SK-N-SH (cell line): ENCODE measurements around the gene C12orf50. TPM values are rescaled to one million over a fixed set of nuclear protein-coding genes. Genes with fewer than 3 reads are reported as not detected.

ENCODE experiments used
- CTCF ChIA-PET: fragments of 300-600, 350-600 bp; formaldehyde crosslinking; extraction: SDS; loops from one replicate; lab custom pipeline; 2021; lab: Yijun Ruan, JAX
- POLR2A ChIA-PET: fragments of 350-600 bp; sonication (Branson Sonifier 250); formaldehyde crosslinking; extraction: SDS; loops from one replicate; lab custom pipeline; 2020; ENCODE audit warnings: antibody characterized with exemption, inconsistent platforms; lab: Yijun Ruan, JAX
- DNase-seq: peaks from one replicate; pipeline ENCODE4 v3.0.0; 2012
- H2AFZ ChIP-seq: fragments of 200-600 bp; sonication (generic); 2 replicates; pipeline ENCODE4 v1.8.1; 2016; ENCODE audit warnings: antibody characterized with exemption, mild to moderate bottlenecking, low read depth
- H3F3A ChIP-seq: fragments of 200-600 bp; sonication (generic); replicated peaks from 2 replicates; pipeline ENCODE3; 2016; ENCODE audit warnings: antibody characterized with exemption, mild to moderate bottlenecking; ENCODE audit not compliant: insufficient read depth
- H3K27ac ChIP-seq, 2 experiments: fragments of 200-500 bp in 1 of 2; fragments of 200-600 bp in 1 of 2; sonication (Bioruptor generic) in 1 of 2; sonication (generic), shearing (Covaris generic) in 1 of 2; 2 replicates each; pipeline versions ENCODE4 v1.5.1 to v1.6.1; 2014 to 2016; ENCODE audit warnings: low read depth in 2 of 2, inconsistent platforms in 1 of 2, low read length in 1 of 2, mild to moderate bottlenecking in 1 of 2, mixed read lengths in 1 of 2
- H3K27me3 ChIP-seq: fragments of 200-600 bp; sonication (generic), shearing (Covaris generic); 2 replicates; pipeline ENCODE4 v1.6.1; 2016; ENCODE audit warnings: mixed run types; ENCODE audit not compliant: insufficient read depth
- H3K36me3 ChIP-seq, 2 experiments: fragments of 200-500 bp in 1 of 2; fragments of 200-600 bp in 1 of 2; sonication (Bioruptor generic) in 1 of 2; sonication (generic) in 1 of 2; replicated peaks in 1 of 2; 2 replicates each; pipeline versions ENCODE3 to v1.5.1; 2014 to 2016; ENCODE audit warnings: low read length in 1 of 2, mild to moderate bottlenecking in 1 of 2; ENCODE audit not compliant: insufficient read depth in 2 of 2, control insufficient read depth in 1 of 2
- H3K4me1 ChIP-seq, 2 experiments: fragments of 200-500 bp in 1 of 2; fragments of 200-600 bp in 1 of 2; sonication (Bioruptor generic) in 1 of 2; sonication (generic), shearing (Covaris generic) in 1 of 2; 2 replicates each; pipeline versions ENCODE4 v1.5.1 to v1.6.1; 2014 to 2016; ENCODE audit warnings: low read depth in 1 of 2, low read length in 1 of 2, mixed run types in 1 of 2; ENCODE audit not compliant: insufficient read depth in 2 of 2, control insufficient read depth in 1 of 2
- H3K4me2 ChIP-seq: fragments of 200-600 bp; sonication (generic), shearing (Covaris generic); 2 replicates; pipeline ENCODE4 v1.6.1; 2017; ENCODE audit warnings: mixed run types
- H3K4me3 ChIP-seq, 2 experiments: fragments of 200-500 bp in 1 of 2; fragments of 200-600 bp in 1 of 2; sonication (Bioruptor generic) in 1 of 2; sonication (generic), shearing (Covaris generic) in 1 of 2; 2 replicates each; pipeline versions ENCODE4 v1.5.1 to v1.8.1; 2014 to 2016; ENCODE audit warnings: low read depth in 2 of 2, inconsistent platforms in 1 of 2, low read length in 1 of 2, mild to moderate bottlenecking in 1 of 2, mixed read lengths in 1 of 2, moderate library complexity in 1 of 2
- H3K79me2 ChIP-seq: fragments of 200-600 bp; sonication (generic); 2 replicates; pipeline ENCODE4 v1.8.1; 2017; ENCODE audit warnings: mild to moderate bottlenecking; ENCODE audit not compliant: insufficient read depth
- H3K9ac ChIP-seq: fragments of 200-600 bp; sonication (generic); 2 replicates; pipeline ENCODE4 v1.6.1; 2017; ENCODE audit warnings: mixed run types
- H3K9me2 ChIP-seq: fragments of 200-600 bp; sonication (generic); 2 replicates; pipeline ENCODE4 v1.6.1; 2017; ENCODE audit warnings: mixed run types
- H3K9me3 ChIP-seq: fragments of 200-600 bp; sonication (generic); 2 replicates; pipeline ENCODE4 v1.6.1; 2017; ENCODE audit warnings: mixed run types, mild to moderate bottlenecking, moderate library complexity
- H4K20me1 ChIP-seq: fragments of 200-600 bp; sonication (generic); 2 replicates; pipeline ENCODE4 v1.6.1; 2017; ENCODE audit warnings: mild to moderate bottlenecking, mixed run types; ENCODE audit not compliant: insufficient read depth
- ELF1 ChIP-seq: IDR thresholded peaks from 2 replicates; pipeline ENCODE4 v1.4.0; 2012
- EZH2phosphoT487 ChIP-seq: fragments of 200-600 bp; sonication (generic); IDR thresholded peaks from 2 replicates; pipeline ENCODE4 v1.6.1; 2017; ENCODE audit warnings: low read depth, mixed run types, mild to moderate bottlenecking, antibody characterized with exemption, moderate library complexity, borderline replicate concordance
- FOSL2 ChIP-seq: IDR thresholded peaks from 2 replicates; pipeline ENCODE4 v1.4.0; 2012; ENCODE audit warnings: low read depth, mild to moderate bottlenecking, moderate library complexity, borderline replicate concordance
- FOXM1 ChIP-seq: IDR thresholded peaks from 2 replicates; pipeline ENCODE4 v1.4.0; 2012; ENCODE audit warnings: low read depth, mild to moderate bottlenecking
- GABPA ChIP-seq: IDR thresholded peaks from 2 replicates; pipeline ENCODE4 v1.4.0; 2012; ENCODE audit warnings: low read depth, mild to moderate bottlenecking
- GATA2 ChIP-seq: sonication (generic); formaldehyde crosslinking; IDR thresholded peaks from 2 replicates; pipeline ENCODE4 v1.5.0; 2020; ENCODE audit warnings: mild to moderate bottlenecking, missing genetic modification reagents
- JUND ChIP-seq: IDR thresholded peaks from 2 replicates; pipeline ENCODE4 v1.4.0; 2012
- MAX ChIP-seq: IDR thresholded peaks from 2 replicates; pipeline ENCODE4 v1.4.0; 2012; ENCODE audit warnings: low read depth
- MXI1 ChIP-seq: IDR thresholded peaks from 2 replicates; pipeline ENCODE4 v1.6.1; 2012; ENCODE audit warnings: mild to moderate bottlenecking, low read depth, low read length, improper control_type of control experiment
- NRF1 ChIP-seq: IDR thresholded peaks from 2 replicates; pipeline ENCODE4 v1.6.1; 2012; ENCODE audit warnings: low read depth, mild to moderate bottlenecking, low read length
- POLR2AphosphoS5 ChIP-seq: IDR thresholded peaks from 2 replicates; pipeline ENCODE4 v1.6.1; 2012; ENCODE audit warnings: low read depth, low read length
- RAD21 ChIP-seq: IDR thresholded peaks from 2 replicates; pipeline ENCODE4 v1.6.1; 2012; ENCODE audit warnings: mild to moderate bottlenecking, low read length
- RCOR1 ChIP-seq: fragments of 150-350 bp; IDR thresholded peaks from 2 replicates; pipeline ENCODE4 v1.6.1; 2017; ENCODE audit warnings: antibody characterized with exemption, low read length
- TAF1 ChIP-seq: IDR thresholded peaks from 2 replicates; pipeline ENCODE4 v1.6.1; 2012; ENCODE audit warnings: low read depth, mild to moderate bottlenecking, low read length, moderate library complexity, borderline replicate concordance
- TCF12 ChIP-seq: IDR thresholded peaks from 2 replicates; pipeline ENCODE4 v1.4.0; 2012
- YY1 ChIP-seq: IDR thresholded peaks from 2 replicates; pipeline ENCODE4 v1.4.0; 2012; ENCODE audit warnings: low read depth, mild to moderate bottlenecking
- ZBTB33 ChIP-seq: IDR thresholded peaks from 2 replicates; pipeline ENCODE4 v1.4.0; 2012; ENCODE audit warnings: low read depth, borderline replicate concordance
- WGBS: methylation state at CpG from one replicate; pipeline ENCODE4 v1.1.6; 2017; ENCODE audit warnings: low lambda C conversion rate; 5-methylcytosine and 5-hydroxymethylcytosine counted together
- polyA plus RNA-seq, 3 experiments: library from polyadenylated mRNA; depleted of rRNA; stranded (reverse); fragments of >200 nt; gene quantifications; 2 replicates each; pipeline ENCODE4 v1.2.3, GENCODE V29; 2012
- TF ChIP-seq, protein P1 (sequence below): IDR thresholded peaks from 2 replicates; pipeline ENCODE4 v1.6.1; 2012; ENCODE audit warnings: mild to moderate bottlenecking, low read depth, low read length, moderate library complexity
- TF ChIP-seq, protein P2 (sequence below): IDR thresholded peaks from 2 replicates; pipeline ENCODE4; 2012
- TF ChIP-seq, protein P3 (sequence below): IDR thresholded peaks from 2 replicates; pipeline ENCODE4 v1.4.0; 2012; ENCODE audit warnings: low read depth, borderline replicate concordance

C12orf50 gene
- polyA plus RNA-seq, 1 of the 3 experiments (the other 2 are of a cell fraction) = 0.03 TPM

GRCh38 chr12:88026196-88026595, 3.0 kb downstream of the C12orf50 start:
- H3K36me3 ChIP-seq = no peaks in the 10 kb centered on the region
- TF ChIP-seq GATA2 (CRISPR knock-in tag) (no peak), FOSL2 (no peak), POLR2AphosphoS5 (no peak), ZBTB33 (no peak), YY1 (no peak)
- TF ChIP-seq, protein P1, sequence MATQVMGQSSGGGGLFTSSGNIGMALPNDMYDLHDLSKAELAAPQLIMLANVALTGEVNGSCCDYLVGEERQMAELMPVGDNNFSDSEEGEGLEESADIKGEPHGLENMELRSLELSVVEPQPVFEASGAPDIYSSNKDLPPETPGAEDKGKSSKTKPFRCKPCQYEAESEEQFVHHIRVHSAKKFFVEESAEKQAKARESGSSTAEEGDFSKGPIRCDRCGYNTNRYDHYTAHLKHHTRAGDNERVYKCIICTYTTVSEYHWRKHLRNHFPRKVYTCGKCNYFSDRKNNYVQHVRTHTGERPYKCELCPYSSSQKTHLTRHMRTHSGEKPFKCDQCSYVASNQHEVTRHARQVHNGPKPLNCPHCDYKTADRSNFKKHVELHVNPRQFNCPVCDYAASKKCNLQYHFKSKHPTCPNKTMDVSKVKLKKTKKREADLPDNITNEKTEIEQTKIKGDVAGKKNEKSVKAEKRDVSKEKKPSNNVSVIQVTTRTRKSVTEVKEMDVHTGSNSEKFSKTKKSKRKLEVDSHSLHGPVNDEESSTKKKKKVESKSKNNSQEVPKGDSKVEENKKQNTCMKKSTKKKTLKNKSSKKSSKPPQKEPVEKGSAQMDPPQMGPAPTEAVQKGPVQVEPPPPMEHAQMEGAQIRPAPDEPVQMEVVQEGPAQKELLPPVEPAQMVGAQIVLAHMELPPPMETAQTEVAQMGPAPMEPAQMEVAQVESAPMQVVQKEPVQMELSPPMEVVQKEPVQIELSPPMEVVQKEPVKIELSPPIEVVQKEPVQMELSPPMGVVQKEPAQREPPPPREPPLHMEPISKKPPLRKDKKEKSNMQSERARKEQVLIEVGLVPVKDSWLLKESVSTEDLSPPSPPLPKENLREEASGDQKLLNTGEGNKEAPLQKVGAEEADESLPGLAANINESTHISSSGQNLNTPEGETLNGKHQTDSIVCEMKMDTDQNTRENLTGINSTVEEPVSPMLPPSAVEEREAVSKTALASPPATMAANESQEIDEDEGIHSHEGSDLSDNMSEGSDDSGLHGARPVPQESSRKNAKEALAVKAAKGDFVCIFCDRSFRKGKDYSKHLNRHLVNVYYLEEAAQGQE = no peak
- TF ChIP-seq, all 33 proteins: peak for 0
- 79% methylated on average over 1 of the region's 1 CpG for WGBS
- Histone ChIP-seq H3K4me2 (no peak overlapping the region), H3F3A (no peaks in the 10 kb centered on the region), H3K9me3 (no peaks in the 10 kb centered on the region), H2AFZ (no peak overlapping the region), H3K27ac (no peak overlapping the region), H3K79me2 (no peaks in the 10 kb centered on the region), H3K27me3 (no peaks in the 10 kb centered on the region), H3K9ac (no peak overlapping the region), H3K4me3 (no peak overlapping the region), H3K4me1 (no peaks in the 10 kb centered on the region), H4K20me1 (no peaks in the 10 kb centered on the region), H3K9me2 (no peaks in the 10 kb centered on the region)
- DNase-seq = no peak
- CTCF ChIA-PET = no interaction called here
- POLR2A ChIA-PET = no interaction called here

DNA sequence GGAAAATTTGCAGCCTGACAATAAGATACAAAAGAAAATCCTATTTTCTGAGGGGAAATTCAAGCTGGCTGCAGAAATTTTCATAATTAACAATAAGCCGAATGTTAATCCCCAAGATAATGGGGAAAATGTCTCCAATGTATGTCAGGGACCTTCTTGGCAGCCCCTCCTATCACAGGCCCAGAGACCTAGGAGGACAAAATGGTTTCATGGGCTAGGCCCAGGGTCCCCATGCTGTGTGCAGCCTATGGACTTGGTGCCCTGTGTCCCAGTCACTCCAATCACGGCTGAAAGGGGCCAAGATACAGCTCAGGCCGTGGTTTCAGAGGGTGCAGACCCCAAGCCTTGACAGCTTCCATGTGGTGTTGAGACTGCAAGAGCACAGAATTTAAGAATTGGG, 11.2 kb downstream of the C12orf50 start:
- Histone ChIP-seq H3K27ac (no peak overlapping the region), H3K27me3 (no peaks in the 10 kb centered on the region), H3K79me2 (no peaks in the 10 kb centered on the region), H3F3A (no peaks in the 10 kb centered on the region), H3K4me1 (no peaks in the 10 kb centered on the region; a peak in 1 of 4 replicates), H3K9me3 (no peaks in the 10 kb centered on the region), H3K36me3 (no peaks in the 10 kb centered on the region), H3K9ac (no peak overlapping the region), H4K20me1 (no peaks in the 10 kb centered on the region), H3K4me2 (no peak overlapping the region), H2AFZ (no peak overlapping the region), H3K4me3 (no peak overlapping the region), H3K9me2 (no peaks in the 10 kb centered on the region)
- no peak for DNase-seq
- 31% methylated on average over 3 of the region's 3 CpGs for WGBS
- POLR2A ChIA-PET = no interaction called here
- CTCF ChIA-PET = interaction anchor here (0.5 kb wide), 1 partner anchor 46 kb away, joined by 3 read pairs; no protein-coding TSS in a partner anchor
- TF ChIP-seq YY1 = no peak
- TF ChIP-seq TAF1 = no peak
- TF ChIP-seq GABPA = no peak
- no peak for TF ChIP-seq ELF1
- no peak for TF ChIP-seq JUND
- no peak for TF ChIP-seq RAD21
- TF ChIP-seq POLR2AphosphoS5 = no peak
- TF ChIP-seq RCOR1 = no peak
- no peak for TF ChIP-seq MAX
- TF ChIP-seq, protein P2, sequence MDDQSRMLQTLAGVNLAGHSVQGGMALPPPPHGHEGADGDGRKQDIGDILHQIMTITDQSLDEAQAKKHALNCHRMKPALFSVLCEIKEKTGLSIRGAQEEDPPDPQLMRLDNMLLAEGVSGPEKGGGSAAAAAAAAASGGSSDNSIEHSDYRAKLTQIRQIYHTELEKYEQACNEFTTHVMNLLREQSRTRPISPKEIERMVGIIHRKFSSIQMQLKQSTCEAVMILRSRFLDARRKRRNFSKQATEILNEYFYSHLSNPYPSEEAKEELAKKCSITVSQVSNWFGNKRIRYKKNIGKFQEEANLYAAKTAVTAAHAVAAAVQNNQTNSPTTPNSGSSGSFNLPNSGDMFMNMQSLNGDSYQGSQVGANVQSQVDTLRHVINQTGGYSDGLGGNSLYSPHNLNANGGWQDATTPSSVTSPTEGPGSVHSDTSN = no peak
- TF ChIP-seq ZBTB33 = no peak
- TF ChIP-seq EZH2phosphoT487 = no peak
- TF ChIP-seq, protein P3, sequence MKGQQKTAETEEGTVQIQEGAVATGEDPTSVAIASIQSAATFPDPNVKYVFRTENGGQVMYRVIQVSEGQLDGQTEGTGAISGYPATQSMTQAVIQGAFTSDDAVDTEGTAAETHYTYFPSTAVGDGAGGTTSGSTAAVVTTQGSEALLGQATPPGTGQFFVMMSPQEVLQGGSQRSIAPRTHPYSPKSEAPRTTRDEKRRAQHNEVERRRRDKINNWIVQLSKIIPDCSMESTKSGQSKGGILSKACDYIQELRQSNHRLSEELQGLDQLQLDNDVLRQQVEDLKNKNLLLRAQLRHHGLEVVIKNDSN = no peak
- TF ChIP-seq MXI1 = no peak
- no peak for TF ChIP-seq FOXM1
- no peak for TF ChIP-seq TCF12
- no peak for TF ChIP-seq NRF1
